Chondrocyte (in vitro differentiated cells): ENCODE measurements around the gene LYSET. TPM values are rescaled to one million over a fixed set of nuclear protein-coding genes. Genes with fewer than 3 reads are reported as not detected.

ENCODE experiments used
- DNase-seq: peaks from one replicate; pipeline ENCODE4 v3.0.0; 2021; ENCODE audit warnings: mixed read lengths, low spot score
- H3K27ac Mint-ChIP-seq: one replicate; pipeline ENCODE4 v1.8.0; 2021; ENCODE audit warnings: mild to moderate bottlenecking, moderate library complexity, mixed read lengths; ENCODE audit not compliant: unreplicated experiment
- H3K27me3 Mint-ChIP-seq: 2 replicates; pipeline ENCODE4 v1.8.0; 2021; ENCODE audit warnings: low read depth, mixed read lengths
- H3K36me3 Mint-ChIP-seq: 2 replicates; pipeline ENCODE4 v1.8.0; 2021; ENCODE audit warnings: low read depth, mixed read lengths
- H3K4me1 Mint-ChIP-seq: 2 replicates; pipeline ENCODE4 v1.8.0; 2021; ENCODE audit warnings: low read depth, mild to moderate bottlenecking, mixed read lengths
- H3K4me3 Mint-ChIP-seq: one replicate; pipeline ENCODE4 v1.8.0; 2021; ENCODE audit warnings: mild to moderate bottlenecking, moderate library complexity, mixed read lengths; ENCODE audit not compliant: unreplicated experiment
- H3K9me3 Mint-ChIP-seq: 2 replicates; pipeline ENCODE4 v1.8.0; 2021; ENCODE audit warnings: low read depth, mixed read lengths
- total RNA-seq: library from RNA; stranded (reverse); gene quantifications from 3 replicates; pipeline ENCODE4 v1.2.1, GENCODE V29; 2021
- TF ChIP-seq, protein P1 (sequence below): fragments of 200-600 bp; sonication (generic); IDR thresholded peaks from 2 replicates; pipeline ENCODE4 v1.5.0; 2021; ENCODE audit warnings: antibody characterized with exemption, mild to moderate bottlenecking, moderate library complexity

Gene LYSET
- total RNA-seq, 1 donor from 2014 or later = 14.9 TPM

DNA sequence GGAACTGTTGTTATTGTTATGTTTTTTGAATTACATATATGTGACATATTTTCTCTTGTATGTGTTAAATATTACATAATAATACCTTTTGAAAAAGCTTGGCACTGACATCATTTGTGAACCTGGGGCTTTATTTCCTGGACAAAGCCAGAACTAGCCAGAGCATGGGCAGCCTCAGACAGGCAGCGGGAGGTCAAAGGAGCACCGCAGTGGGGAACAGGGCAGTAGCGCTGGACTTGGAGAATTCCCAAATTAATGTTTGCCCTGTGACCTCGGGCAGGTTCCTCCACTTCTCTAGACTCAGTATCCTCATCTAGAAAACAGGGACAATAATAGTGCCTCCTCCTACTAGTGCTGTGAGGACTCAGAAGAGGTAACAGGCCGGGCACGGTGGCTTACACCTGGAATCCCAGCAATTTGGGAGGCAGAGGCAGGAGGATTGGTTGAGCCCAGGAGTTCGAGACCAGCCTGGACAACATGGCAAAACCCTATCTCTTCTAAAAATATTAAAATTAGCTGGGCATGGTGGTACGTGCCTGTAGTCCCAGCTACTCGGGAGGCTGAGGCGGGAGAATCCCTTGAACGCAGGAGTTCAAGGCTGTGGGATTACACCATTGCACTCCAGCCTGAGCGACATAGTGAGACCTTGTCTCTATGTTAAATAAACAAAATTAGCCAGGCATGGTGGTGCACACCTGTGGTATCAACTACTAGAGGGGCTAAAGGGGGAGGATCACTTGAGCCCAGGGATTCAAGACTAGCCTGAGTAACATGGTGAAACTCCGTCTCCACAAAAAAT lies 42.1 kb upstream of the LYSET start:
- H3K9me3 Mint-ChIP-seq = no peaks in the 10 kb centered on the region
- H3K4me1 Mint-ChIP-seq = peaks cover 5% of the 10 kb centered on the region
- H3K4me3 Mint-ChIP-seq = no peak overlapping the region
- H3K27me3 Mint-ChIP-seq = peaks cover 13% of the 10 kb centered on the region
- H3K36me3 Mint-ChIP-seq = no peaks in the 10 kb centered on the region
- TF ChIP-seq, protein P1, sequence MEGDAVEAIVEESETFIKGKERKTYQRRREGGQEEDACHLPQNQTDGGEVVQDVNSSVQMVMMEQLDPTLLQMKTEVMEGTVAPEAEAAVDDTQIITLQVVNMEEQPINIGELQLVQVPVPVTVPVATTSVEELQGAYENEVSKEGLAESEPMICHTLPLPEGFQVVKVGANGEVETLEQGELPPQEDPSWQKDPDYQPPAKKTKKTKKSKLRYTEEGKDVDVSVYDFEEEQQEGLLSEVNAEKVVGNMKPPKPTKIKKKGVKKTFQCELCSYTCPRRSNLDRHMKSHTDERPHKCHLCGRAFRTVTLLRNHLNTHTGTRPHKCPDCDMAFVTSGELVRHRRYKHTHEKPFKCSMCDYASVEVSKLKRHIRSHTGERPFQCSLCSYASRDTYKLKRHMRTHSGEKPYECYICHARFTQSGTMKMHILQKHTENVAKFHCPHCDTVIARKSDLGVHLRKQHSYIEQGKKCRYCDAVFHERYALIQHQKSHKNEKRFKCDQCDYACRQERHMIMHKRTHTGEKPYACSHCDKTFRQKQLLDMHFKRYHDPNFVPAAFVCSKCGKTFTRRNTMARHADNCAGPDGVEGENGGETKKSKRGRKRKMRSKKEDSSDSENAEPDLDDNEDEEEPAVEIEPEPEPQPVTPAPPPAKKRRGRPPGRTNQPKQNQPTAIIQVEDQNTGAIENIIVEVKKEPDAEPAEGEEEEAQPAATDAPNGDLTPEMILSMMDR = no peak
- DNase-seq = no peak
- H3K27ac Mint-ChIP-seq = no peak overlapping the region

DNA sequence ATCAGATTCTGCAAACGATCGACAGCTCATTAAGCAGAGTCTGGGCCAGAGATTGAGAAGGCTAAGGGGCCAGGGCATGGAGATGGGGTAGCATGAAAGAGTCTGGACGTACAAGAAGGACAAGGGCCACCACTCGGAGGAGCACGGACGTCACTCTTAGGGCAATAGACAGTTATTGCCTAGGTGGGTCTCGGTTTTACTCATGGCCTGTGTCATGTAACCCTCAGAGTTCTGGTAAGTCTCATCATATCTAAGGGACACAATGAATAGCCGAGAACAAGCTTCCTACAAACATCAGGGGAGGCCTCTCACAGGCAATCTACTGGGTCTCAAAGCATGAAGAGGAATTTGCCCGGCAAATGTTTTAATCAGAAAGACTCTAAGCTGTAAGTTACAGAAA lies 39.0 kb upstream of the LYSET start:
- DNase-seq = no peak
- Mint-ChIP-seq H3K4me3 (no peak overlapping the region), H3K9me3 (no peaks in the 10 kb centered on the region), H3K36me3 (no peaks in the 10 kb centered on the region), H3K4me1 (no peaks in the 10 kb centered on the region), H3K27me3 (peaks cover 22% of the 10 kb centered on the region), H3K27ac (no peak overlapping the region)
- TF ChIP-seq, protein P1 = no peak

DNA sequence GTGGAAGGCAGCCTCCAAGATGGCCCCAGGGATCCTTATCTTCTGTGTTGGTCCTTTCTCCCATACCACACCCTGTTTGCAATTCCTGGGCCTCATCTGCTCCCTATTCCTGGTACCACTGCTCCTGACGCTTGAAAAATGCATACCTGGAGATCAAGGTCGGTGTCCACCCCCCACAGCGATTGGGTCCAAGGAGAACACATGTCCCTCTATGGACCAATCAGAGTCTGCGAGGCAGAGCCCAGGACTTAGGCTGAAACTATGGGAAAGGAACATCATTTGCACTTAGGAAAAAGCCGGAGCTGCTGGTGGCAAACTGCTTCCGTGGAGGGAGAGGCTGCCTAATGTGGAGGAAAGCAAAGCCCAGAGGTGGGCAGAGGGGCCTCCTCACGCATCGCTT lies 36.1 kb upstream of the LYSET start:
- H3K4me3 Mint-ChIP-seq = no peak overlapping the region
- peaks cover 27% of the 10 kb centered on the region for H3K27me3 Mint-ChIP-seq
- TF ChIP-seq, protein P1 = no peak
- no peaks in the 10 kb centered on the region for H3K9me3 Mint-ChIP-seq
- no peaks in the 10 kb centered on the region for H3K36me3 Mint-ChIP-seq
- DNase-seq = no peak
- H3K4me1 Mint-ChIP-seq = no peaks in the 10 kb centered on the region
- H3K27ac Mint-ChIP-seq = no peak overlapping the region

DNA sequence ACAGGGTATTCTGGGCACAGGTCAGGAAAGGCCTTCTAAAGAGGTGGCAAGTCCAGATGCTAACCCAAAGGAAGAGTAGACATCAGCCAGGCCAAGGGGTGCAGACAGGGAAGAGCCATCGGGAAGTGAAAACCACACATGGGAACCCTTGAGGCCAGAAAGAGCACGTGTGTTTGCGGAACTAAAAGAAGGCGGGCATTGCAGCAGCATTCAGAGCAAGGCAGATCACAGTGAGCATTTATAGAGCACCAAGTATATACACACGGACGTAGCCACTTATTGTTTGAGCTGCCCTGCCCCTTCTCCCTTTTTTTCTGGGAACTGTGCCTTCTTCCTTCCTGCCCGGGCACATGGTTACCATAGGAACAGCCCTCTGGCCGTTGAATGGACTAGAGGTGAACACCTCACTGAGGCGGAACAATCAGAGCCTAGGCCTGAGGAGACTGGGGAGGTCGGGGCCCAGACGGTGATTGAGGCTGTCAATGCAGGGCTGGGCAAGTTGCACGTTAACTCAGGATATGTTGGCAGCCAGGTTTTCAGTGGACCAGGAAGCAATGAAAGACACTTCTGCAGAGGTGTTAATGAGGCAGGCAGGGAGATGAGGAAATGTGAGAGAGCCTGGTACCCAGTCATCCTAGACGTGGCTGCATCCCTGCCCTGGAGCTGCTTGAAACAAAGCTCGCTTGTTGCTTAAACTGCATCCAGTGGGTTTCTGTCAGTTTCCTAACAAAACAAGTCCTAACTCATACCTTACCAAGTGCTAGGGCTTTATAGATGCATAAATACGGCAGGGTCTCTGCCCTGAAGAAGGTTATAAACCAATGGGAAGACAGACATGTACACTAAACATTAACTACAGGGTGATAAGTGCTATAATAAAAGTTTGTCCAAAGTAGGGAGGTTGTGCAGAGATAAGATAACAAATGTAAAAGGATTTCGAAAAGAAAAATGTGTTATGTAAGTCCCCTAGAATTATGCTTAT lies 34.6 kb upstream of the LYSET start:
- Mint-ChIP-seq H3K27ac (no peak overlapping the region), H3K36me3 (no peaks in the 10 kb centered on the region), H3K9me3 (no peaks in the 10 kb centered on the region), H3K27me3 (peaks cover 26% of the 10 kb centered on the region), H3K4me3 (no peak overlapping the region), H3K4me1 (no peaks in the 10 kb centered on the region)
- TF ChIP-seq, protein P1 = no peak
- DNase-seq = no peak

DNA sequence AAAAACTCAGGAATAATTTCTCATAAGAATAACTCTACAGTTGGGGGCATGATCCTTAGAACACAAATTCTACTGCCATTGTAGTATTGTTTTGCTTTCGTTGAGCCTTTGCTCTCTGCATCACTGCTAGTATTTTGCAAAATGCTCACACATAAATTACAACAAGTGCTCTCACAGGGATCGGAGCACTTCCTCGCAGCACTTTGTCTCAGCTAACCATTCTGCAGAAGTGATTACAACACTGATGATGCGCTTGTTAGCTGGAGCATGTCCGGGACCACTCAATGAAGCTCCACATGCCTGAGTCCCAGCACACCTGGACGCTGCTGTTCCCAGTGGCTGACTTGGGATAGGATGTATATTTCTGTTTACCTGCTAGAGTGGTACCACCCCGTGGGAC lies 32.0 kb upstream of the LYSET start:
- no peaks in the 10 kb centered on the region for H3K36me3 Mint-ChIP-seq
- no peak overlapping the region for H3K4me3 Mint-ChIP-seq
- no peak for DNase-seq

More for the DNA sequence above, 32.0 kb upstream of the LYSET start:
- Mint-ChIP-seq H3K4me1 (no peaks in the 10 kb centered on the region), H3K27ac (no peak overlapping the region), H3K9me3 (no peaks in the 10 kb centered on the region), H3K27me3 (peaks cover 21% of the 10 kb centered on the region)
- TF ChIP-seq, protein P1 = no peak
